ENCODE data around the gene LPAR2.
A peak's percentile ranks its signal among the peaks of the same experiment; 100 is the strongest.

The LPAR2 gene

DNA sequence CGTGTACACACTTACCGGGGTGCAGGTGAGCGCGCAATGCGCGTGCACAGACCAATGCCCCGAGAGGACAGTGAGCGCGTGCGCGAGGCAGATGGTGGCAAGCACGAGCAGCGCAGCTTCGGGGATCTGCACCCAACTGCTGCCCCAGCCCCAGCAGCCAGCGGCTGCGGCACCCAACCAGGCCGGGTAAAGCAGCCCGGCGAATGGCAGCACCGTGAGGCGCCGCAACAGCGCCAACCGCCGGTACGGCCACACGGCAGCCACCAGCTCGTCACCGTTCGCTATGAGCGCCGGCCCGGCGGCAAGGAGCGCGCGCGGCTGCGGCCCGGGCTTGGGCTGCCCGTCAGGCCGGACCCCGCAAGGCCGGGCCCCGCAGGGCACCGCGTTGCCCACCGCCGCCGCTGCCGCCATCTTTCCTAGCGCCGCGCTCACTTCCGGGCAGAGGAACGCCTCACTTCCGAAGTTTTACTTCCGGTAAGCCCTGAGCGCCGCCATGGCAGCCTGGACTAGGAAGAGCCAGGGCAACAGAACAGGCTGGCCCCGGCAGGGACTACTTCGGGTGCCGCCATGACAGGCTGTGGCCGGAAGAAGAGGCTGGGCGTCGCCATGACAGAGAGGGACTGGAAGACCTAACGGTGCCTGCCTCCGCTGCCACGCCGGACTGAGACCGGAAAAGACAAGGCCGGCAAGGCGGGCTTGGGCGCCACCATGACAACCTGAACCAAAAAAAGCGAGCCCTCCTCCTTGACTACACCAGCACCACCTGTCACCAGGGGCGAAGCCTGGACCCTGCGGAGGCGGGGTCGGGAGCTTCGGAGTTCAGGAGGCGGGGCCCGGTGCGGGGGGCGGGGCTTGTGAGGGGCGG lies 35.5 kb upstream of the LPAR2 start, which contains the start of gene ATP13A1:
TSS of gene ATP13A1 (minus strand) at position 421 of the 865 bp plus-strand sequence. CDS start at position 411, 10 bp downstream.
- TF ChIP-seq CTCF (conservative IDR thresholded peaks at IDR 0.05; ENCODE audit: low read depth, low read length) = peak; percentile 16
- peak within 1 kb of the TSS; percentile 97 for H3K4me3 ChIP-seq (ENCODE audit: low read depth, low read length)
- DNase-seq (ENCODE audit: low read depth) = peak; percentile 98

- H3K4me3 ChIP-seq (ENCODE audit: low read depth, low read length) = peak overlapping the region; percentile 97
- no peak for DNase-seq (ENCODE audit: low read depth)
- no peak for TF ChIP-seq CTCF (conservative IDR thresholded peaks at IDR 0.05; ENCODE audit: low read depth, low read length)
These were observed 34.8 kb upstream of the LPAR2 start for GRCh38 chr19:19662871-19663255.

DNA sequence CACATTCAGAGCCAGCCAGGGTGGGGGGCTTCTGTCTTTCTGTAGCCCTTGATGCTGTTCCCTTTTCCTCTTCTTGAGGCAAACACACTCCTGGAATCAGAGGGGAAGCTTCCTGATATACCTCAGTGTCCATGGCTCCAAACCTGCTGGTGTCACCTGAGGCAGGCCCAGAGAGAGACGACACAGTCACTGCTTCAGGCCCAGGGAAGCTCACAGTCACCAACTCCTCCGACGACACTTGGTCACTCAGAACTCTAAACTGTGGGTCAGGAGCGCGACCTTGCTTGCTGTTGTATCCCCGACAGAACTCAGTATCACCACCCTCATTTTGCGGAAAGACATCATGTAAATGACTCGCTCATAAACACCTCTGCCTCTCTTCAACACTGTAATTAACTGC lies 34.3 kb upstream of the LPAR2 start:
- no peak for DNase-seq (ENCODE audit: low read depth)
- TF ChIP-seq CTCF (conservative IDR thresholded peaks at IDR 0.05; ENCODE audit: low read depth, low read length) = no peak
- H3K4me3 ChIP-seq (ENCODE audit: low read depth, low read length) = peak overlapping the region; percentile 97

DNA sequence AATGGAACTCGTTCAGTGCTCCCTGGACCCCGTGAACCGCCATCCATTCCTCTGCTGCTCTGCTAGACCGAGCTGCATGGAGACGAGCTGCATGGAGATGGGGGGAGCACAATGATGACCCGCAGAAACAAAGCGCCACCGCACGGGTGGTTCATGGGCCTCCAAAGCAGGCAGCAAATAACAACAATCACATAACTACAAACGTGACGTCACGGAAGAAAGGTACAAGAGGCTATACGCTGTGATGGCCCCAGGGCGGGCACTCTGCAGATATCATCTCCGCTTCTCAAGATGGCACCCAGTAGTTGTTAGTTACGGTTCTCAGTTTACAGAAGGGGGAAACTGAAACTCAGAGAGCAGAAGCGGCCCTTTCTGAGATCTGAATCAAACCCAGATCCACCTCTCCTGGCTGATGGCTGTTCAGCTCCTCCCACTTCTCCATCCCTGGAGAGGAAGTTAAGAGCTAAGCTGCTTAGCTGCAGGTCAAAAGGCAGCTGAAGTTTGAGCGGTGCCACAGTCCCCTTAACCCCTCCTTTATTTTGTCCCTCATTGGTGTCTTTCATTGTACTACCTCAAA lies 33.7 kb upstream of the LPAR2 start:
- TF ChIP-seq CTCF (conservative IDR thresholded peaks at IDR 0.05; ENCODE audit: low read depth, low read length) = no peak
- peak overlapping the region; percentile 97 for H3K4me3 ChIP-seq (ENCODE audit: low read depth, low read length)
- no peak for DNase-seq (ENCODE audit: low read depth)

DNA sequence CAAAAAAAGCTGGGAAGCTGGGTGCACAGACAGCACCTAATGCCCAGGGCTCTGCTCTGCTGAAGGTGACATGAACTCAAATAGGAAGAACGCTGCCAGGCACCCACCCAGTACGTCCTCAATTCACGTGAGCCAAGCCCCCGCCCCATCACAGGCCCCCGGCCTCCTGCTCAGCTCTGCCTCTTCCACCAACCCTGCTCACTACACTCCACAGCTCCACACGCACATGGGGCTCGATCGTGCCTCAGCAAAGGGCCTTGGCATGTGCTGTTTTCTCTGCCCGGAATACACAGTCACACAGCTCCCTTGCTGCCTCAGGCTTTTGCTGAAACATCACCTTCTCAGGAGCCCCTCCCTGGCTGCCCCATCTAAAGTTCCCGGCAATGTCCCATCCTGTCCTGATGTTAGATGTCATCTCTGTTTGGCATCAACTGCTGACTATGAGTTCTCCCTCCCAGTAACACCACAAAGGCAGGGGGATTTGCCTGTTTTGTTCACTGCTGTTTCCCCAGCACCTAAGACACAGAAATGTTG lies 33.2 kb upstream of the LPAR2 start:
- no peak overlapping the region for H3K4me3 ChIP-seq (ENCODE audit: low read depth, low read length)
- DNase-seq (ENCODE audit: low read depth) = no peak
- no peak for TF ChIP-seq CTCF (conservative IDR thresholded peaks at IDR 0.05; ENCODE audit: low read depth, low read length)

DNA sequence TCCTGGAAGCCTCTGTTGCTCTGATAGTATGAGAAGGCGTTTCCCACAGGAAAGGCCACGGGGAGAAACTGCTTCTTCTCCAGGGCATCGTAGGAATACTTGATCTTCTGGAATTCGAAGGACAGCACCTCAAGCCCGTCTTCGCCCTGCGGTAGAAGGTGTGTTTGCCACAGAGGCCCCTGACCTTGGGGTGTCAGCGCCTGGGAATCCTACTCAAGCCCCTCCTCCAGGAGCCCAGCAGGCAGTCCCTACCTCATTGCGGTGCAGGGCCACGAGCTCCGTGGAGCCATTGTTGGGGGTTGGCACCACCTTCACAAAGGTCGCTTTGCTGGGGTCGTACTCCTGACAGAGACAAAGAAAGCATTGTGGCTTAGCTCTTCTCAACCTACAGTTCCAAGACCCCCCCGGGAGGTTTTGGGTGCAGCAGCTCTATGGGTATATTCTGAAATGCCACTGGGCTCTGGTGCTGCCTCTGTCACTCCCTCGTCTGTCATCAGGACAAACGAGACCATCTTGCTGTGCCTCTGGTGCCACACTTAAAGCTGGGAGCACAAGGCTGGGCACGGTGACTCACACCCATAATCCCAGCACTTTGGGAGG lies 31.7 kb upstream of the LPAR2 start:
- TF ChIP-seq CTCF (conservative IDR thresholded peaks at IDR 0.05; ENCODE audit: low read depth, low read length) = no peak
- DNase-seq (ENCODE audit: low read depth) = no peak
- H3K4me3 ChIP-seq (ENCODE audit: low read depth, low read length) = no peak overlapping the region
